AG04450 (cell line): ENCODE measurements around the gene SPEG. TPM values are rescaled to one million over a fixed set of nuclear protein-coding genes. Genes with fewer than 3 reads are reported as not detected.

ENCODE experiments used
- CTCF ChIA-PET: fragments of 300-600, 350-600 bp; formaldehyde crosslinking; extraction: SDS; loops from one replicate; lab custom pipeline; 2022; ENCODE audit warnings: antibody characterized with exemption, inconsistent platforms; lab: Charles Lee
- POLR2A ChIA-PET: fragments of 350-600 bp; formaldehyde crosslinking; extraction: SDS; loops from one replicate; lab custom pipeline; 2021; ENCODE audit warnings: antibody characterized with exemption, inconsistent platforms; lab: Yijun Ruan, JAX
- DNase-seq: peaks from one replicate; pipeline ENCODE4 v3.0.0-alpha.2; 2011; ENCODE audit warnings: low read depth, low spot score
- H3K27ac ChIP-seq: one replicate; pipeline ENCODE4 v1.5.1; 2012; ENCODE audit warnings: low read depth, low read length, control low read depth
- H3K27me3 ChIP-seq: one replicate; pipeline ENCODE4 v1.6.0; 2012; ENCODE audit warnings: low read length; ENCODE audit not compliant: control insufficient read depth, insufficient read depth
- H3K4me3 ChIP-seq: 2 replicates; pipeline ENCODE4 v1.5.1; 2011; ENCODE audit warnings: mild to moderate bottlenecking, low read depth, low read length, control low read depth
- H3K9me3 ChIP-seq: 2 replicates; pipeline ENCODE4 v1.5.1; 2012; ENCODE audit warnings: low read length; ENCODE audit not compliant: control insufficient read depth, insufficient read depth
- polyA plus RNA-seq: library from polyadenylated mRNA; depleted of rRNA; stranded (reverse); fragments of >200 nt; gene quantifications from 2 replicates; pipeline ENCODE4 v1.2.3, GENCODE V29; 2011
- TF ChIP-seq, protein P1 (sequence below): IDR thresholded peaks from 2 replicates; pipeline ENCODE4 v1.5.1; 2011; ENCODE audit warnings: low read depth, low read length, control low read depth, inconsistent platforms

SPEG gene
- polyA plus RNA-seq, 1 experiment: 28.0 TPM

DNA sequence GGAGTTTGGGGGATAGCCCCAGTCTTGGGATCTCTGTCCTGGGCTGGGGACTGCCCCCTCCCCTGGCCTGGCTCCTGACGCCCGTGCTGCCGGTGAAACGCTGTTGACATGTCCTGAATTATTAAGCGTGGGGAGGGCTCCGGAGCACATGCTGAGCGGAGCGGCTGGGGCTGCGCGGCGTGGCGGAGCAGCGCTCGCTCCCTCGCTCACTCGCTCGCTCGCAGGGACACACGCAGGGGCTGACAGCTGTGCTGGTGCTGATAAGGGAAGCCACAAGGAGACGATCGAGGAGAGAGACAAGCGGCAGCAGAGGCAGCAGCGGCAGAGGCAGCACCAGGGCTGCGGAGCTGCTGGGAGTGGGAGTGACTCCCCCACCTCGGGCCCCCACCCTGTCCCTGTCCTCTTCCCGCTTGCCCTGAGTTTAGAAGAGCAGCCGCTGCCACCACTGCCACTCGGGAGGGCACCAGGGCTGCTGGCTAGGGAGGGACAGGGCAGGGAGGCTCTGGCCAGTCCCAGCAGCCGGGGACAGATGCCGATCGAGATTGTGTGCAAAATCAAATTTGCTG is 79.6 kb downstream of the SPEG start, which contains the start of gene ASIC4:
TSS of gene ASIC4 (plus strand) at position 287 of the 566 bp plus-strand sequence. CDS start at position 530, 243 bp downstream.
- ChIA-PET CTCF (interaction anchor here (0.8 to 1.6 kb wide), 4 partner anchors 16 to 112 kb away, joined by 3 to 8 read pairs (median 4); no protein-coding TSS in a partner anchor), POLR2A (no interaction called here)
- no peak within 1 kb of the TSS for H3K4me3 ChIP-seq
- TF ChIP-seq, protein P1, sequence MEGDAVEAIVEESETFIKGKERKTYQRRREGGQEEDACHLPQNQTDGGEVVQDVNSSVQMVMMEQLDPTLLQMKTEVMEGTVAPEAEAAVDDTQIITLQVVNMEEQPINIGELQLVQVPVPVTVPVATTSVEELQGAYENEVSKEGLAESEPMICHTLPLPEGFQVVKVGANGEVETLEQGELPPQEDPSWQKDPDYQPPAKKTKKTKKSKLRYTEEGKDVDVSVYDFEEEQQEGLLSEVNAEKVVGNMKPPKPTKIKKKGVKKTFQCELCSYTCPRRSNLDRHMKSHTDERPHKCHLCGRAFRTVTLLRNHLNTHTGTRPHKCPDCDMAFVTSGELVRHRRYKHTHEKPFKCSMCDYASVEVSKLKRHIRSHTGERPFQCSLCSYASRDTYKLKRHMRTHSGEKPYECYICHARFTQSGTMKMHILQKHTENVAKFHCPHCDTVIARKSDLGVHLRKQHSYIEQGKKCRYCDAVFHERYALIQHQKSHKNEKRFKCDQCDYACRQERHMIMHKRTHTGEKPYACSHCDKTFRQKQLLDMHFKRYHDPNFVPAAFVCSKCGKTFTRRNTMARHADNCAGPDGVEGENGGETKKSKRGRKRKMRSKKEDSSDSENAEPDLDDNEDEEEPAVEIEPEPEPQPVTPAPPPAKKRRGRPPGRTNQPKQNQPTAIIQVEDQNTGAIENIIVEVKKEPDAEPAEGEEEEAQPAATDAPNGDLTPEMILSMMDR: no peak
- H3K27me3 ChIP-seq: peaks cover 76% of the 10 kb centered on the region
- no peak for DNase-seq
- peaks cover 8% of the 10 kb centered on the region for H3K9me3 ChIP-seq
- H3K27ac ChIP-seq: no peak within 1 kb of the TSS

DNA sequence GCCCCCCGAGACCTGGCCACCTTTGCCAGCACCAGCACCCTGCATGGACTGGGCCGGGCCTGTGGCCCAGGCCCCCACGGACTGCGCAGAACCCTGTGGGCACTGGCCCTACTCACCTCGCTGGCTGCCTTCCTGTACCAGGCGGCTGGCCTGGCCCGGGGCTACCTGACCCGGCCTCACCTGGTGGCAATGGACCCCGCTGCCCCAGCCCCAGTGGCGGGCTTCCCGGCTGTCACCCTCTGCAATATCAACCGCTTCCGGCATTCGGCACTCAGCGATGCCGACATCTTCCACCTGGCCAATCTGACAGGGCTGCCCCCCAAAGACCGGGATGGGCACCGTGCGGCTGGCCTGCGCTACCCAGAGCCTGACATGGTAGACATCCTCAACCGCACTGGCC is 80.2 kb downstream of the SPEG start:
- Histone ChIP-seq H3K27me3 (peaks cover 76% of the 10 kb centered on the region), H3K4me3 (no peak overlapping the region), H3K9me3 (peaks cover 8% of the 10 kb centered on the region), H3K27ac (no peak overlapping the region)
- TF ChIP-seq, protein P1: no peak
- CTCF ChIA-PET: interaction anchor here (0.8 to 1.5 kb wide), 2 partner anchors 26 to 112 kb away, joined by 3 to 8 read pairs; no protein-coding TSS in a partner anchor
- no peak for DNase-seq
- POLR2A ChIA-PET: no interaction called here

DNA sequence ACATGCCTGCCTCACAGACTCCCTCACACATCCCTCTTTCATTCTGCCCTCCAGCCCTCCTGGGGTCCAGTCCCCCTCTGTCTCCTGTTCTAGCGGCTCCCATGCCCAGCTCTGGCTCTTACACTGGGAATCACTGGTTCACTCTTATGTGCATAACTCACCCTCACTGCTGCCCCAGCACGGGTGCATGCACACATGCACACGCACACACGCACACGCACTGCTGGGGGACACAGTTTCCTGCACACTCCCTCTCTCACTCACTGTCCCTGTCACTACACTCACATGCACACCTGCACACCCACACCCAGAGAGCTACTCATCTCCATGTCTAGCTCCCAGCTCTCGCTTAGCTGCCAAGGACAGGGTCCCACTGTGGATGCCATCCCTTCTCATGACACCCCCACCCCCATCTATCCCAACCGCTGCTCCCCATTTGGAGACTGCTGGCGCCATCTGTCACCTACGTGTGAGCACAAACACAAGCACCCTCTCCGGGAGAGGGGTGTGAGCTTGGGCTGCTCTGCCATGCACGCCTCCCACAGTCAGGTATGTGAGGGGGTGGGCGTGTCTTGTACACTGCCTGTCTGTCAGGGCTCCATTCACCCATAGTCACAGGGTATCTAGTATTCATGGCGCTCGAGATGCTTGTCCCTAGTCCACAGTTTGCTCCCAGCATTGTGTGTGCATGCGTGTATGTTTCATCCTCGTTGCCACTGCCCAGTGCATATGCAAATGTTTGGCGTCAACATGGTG is 81.4 kb downstream of the SPEG start:
- POLR2A ChIA-PET: no interaction called here

GRCh38 chr2:219516888-219517287 is 82.2 kb downstream of the SPEG start:
- H3K27ac ChIP-seq: no peak overlapping the region
- H3K9me3 ChIP-seq: no peaks in the 10 kb centered on the region; the same call in 1 of the 2 replicates
- DNase-seq: no peak
- no peak overlapping the region for H3K4me3 ChIP-seq
- peaks cover 60% of the 10 kb centered on the region for H3K27me3 ChIP-seq
- POLR2A ChIA-PET: no interaction called here
- CTCF ChIA-PET: interaction anchor here (1.1 to 5.8 kb wide), 3 partner anchors 14 to 24 kb away, joined by 3 to 58 read pairs (median 8); no protein-coding TSS in a partner anchor
- TF ChIP-seq, protein P1: no peak

More for the DNA sequence above, 81.4 kb downstream of the SPEG start:
- Histone ChIP-seq H3K9me3 (peaks cover 4% of the 10 kb centered on the region), H3K27me3 (peaks cover 68% of the 10 kb centered on the region), H3K4me3 (no peak overlapping the region), H3K27ac (no peak overlapping the region)
- CTCF ChIA-PET: interaction anchor here (1.1 kb wide), 1 partner anchor 20 kb away, joined by 8 read pairs; no protein-coding TSS in a partner anchor
- TF ChIP-seq, protein P1: no peak
- no peak for DNase-seq
